Natural killer cell (primary cell): ENCODE data around the gene ULBP3. TPM values are rescaled to one million over a fixed set of nuclear protein-coding genes. Genes with fewer than 3 reads are reported as not detected.

ENCODE experiments used
- ATAC-seq, 3 donors: fragments of 150-1000 bp in 2 of 3; fragments of 200-7000 bp in 1 of 3; cut with Tn5 transposase; 1 replicate in 1 of 3; 2 replicates in 2 of 3; pipeline ENCODE4 v1.10.0; 2021; ENCODE audit warnings: mild to moderate bottlenecking in 2 of 3, moderate library complexity in 2 of 3
- DNase-seq, 2 donors: peaks; one replicate each; pipeline versions ENCODE4 v3.0.0 to v3.0.0-alpha.2; 2013 to 2021; ENCODE audit warnings: mixed read lengths in 1 of 2
- H3K27ac ChIP-seq: one replicate; pipeline ENCODE4 v1.5.1; 2013; ENCODE audit warnings: mild to moderate bottlenecking, low read length
- H3K27me3 ChIP-seq: one replicate; pipeline ENCODE4 v1.6.1; 2013; ENCODE audit warnings: low read length; ENCODE audit not compliant: control insufficient read depth, insufficient read depth
- H3K36me3 ChIP-seq: one replicate; pipeline ENCODE4 v1.6.1; 2013; ENCODE audit warnings: low read length; ENCODE audit not compliant: control insufficient read depth, insufficient read depth
- H3K4me1 ChIP-seq: one replicate; pipeline ENCODE4 v1.6.1; 2013; ENCODE audit warnings: low read length; ENCODE audit not compliant: control insufficient read depth, insufficient read depth
- H3K4me3 ChIP-seq: one replicate; pipeline ENCODE4 v1.5.1; 2013; ENCODE audit warnings: low read length
- H3K9me3 ChIP-seq: one replicate; pipeline ENCODE4 v1.6.1; 2013; ENCODE audit warnings: low read length; ENCODE audit not compliant: control insufficient read depth, insufficient read depth
- H3K27ac Mint-ChIP-seq, 2 donors: one replicate each; pipeline ENCODE4 v1.8.0; 2022; ENCODE audit warnings: mild to moderate bottlenecking in 2 of 2, mixed read lengths in 2 of 2, moderate library complexity in 1 of 2
- H3K27me3 Mint-ChIP-seq, 2 donors: one replicate each; pipeline ENCODE4 v1.8.0; 2022; ENCODE audit warnings: low read depth in 2 of 2, mixed read lengths in 2 of 2
- H3K36me3 Mint-ChIP-seq: one replicate; pipeline ENCODE4 v1.8.0; 2022; ENCODE audit warnings: mixed read lengths
- H3K4me1 Mint-ChIP-seq, 2 donors: one replicate each; pipeline ENCODE4 v1.8.0; 2022; ENCODE audit warnings: mixed read lengths in 2 of 2
- H3K4me3 Mint-ChIP-seq: one replicate; pipeline ENCODE4 v1.8.0; 2022; ENCODE audit warnings: mild to moderate bottlenecking, moderate library complexity, mixed read lengths
- H3K9me3 Mint-ChIP-seq, 2 donors: one replicate each; pipeline ENCODE4 v1.8.0; 2022; ENCODE audit warnings: mixed read lengths in 2 of 2
- WGBS: methylation state at CpG from one replicate; pipeline ENCODE4 v1.1.7; 2013; ENCODE audit warnings: missing lambda C conversion rate; ENCODE audit not compliant: insufficient coverage; 5-methylcytosine and 5-hydroxymethylcytosine counted together
- intact Hi-C: fragments of 100-400 bp; cut with micrococcal nuclease; formaldehyde crosslinking; loops from one replicate; pipeline ENCODE4 v1.14.2; 2022
- total RNA-seq, 4 donors: library from RNA; stranded (reverse); fragments of 120-200 nt in 1 of 4; gene quantifications; one replicate each; pipeline versions ENCODE4 v1.2.3 to v1.2.4, GENCODE V29; 2013 to 2022
- TF ChIP-seq, protein P1 (sequence below): fragments of 200-600 bp; IDR thresholded peaks from one replicate; pipeline ENCODE4 v1.8.0; 2022; ENCODE audit warnings: antibody characterized with exemption

Gene ULBP3
- total RNA-seq, 3 donors from 2014 or later (not counting 1 experiment from before 2014, with no cell fraction given) = 0.64 to 1.5 (median 0.75) TPM

DNA sequence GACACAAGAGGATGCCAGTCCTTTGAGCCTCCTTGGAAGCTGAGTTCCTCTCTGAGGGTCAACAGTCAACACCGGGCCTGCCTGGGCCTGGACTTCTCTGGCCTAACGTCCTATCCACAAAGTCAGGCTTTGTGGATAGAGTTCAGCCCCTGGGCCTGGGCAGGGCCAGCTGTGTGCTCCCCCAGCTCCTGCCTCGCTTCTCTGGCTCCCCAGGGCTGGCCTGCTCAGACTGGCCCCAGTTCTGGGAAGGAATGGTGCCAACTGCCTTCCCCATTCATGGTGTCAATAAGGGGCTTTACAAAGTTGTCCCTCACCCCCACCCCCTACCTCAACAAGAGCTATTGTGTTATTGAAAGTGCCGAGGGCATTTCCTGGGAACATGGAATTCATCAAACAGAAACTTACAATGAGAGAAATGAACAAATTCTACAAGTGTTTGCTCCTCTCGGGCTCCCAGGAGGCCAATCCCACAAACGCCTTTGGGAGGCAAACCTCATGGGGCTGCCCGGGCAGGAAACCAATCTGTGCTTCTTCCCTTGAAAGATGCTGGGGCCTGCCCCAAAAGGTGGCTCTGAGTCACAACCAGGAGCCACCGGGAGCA, 47.4 kb upstream of the ULBP3 start:
- Mint-ChIP-seq H3K9me3 (no peaks in the 10 kb centered on the region), H3K27me3 (peaks cover 0 to 3% of the 10 kb centered on the region in 2 donors), H3K27ac (no peak overlapping the region), H3K4me1 (peaks cover 18 to 19% of the 10 kb centered on the region in 2 donors), H3K36me3 (no peaks in the 10 kb centered on the region), H3K4me3 (no peak overlapping the region)
- Histone ChIP-seq H3K4me1 (peaks cover 10% of the 10 kb centered on the region), H3K4me3 (no peak overlapping the region), H3K27me3 (no peaks in the 10 kb centered on the region), H3K27ac (no peak overlapping the region), H3K9me3 (no peaks in the 10 kb centered on the region), H3K36me3 (no peaks in the 10 kb centered on the region)
- no peak for DNase-seq
- TF ChIP-seq, protein P1, sequence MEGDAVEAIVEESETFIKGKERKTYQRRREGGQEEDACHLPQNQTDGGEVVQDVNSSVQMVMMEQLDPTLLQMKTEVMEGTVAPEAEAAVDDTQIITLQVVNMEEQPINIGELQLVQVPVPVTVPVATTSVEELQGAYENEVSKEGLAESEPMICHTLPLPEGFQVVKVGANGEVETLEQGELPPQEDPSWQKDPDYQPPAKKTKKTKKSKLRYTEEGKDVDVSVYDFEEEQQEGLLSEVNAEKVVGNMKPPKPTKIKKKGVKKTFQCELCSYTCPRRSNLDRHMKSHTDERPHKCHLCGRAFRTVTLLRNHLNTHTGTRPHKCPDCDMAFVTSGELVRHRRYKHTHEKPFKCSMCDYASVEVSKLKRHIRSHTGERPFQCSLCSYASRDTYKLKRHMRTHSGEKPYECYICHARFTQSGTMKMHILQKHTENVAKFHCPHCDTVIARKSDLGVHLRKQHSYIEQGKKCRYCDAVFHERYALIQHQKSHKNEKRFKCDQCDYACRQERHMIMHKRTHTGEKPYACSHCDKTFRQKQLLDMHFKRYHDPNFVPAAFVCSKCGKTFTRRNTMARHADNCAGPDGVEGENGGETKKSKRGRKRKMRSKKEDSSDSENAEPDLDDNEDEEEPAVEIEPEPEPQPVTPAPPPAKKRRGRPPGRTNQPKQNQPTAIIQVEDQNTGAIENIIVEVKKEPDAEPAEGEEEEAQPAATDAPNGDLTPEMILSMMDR = no peak
- intact Hi-C loops = no loop called here
- no peak for ATAC-seq
- 72% methylated on average over 8 of the region's 8 CpGs for WGBS

- H3K4me3 Mint-ChIP-seq = no peak overlapping the region
- H3K27me3 Mint-ChIP-seq = peaks cover 0 to 3% of the 10 kb centered on the region in 2 donors
- Histone ChIP-seq H3K27me3 (no peaks in the 10 kb centered on the region), H3K4me3 (no peak overlapping the region), H3K9me3 (no peaks in the 10 kb centered on the region), H3K36me3 (no peaks in the 10 kb centered on the region), H3K4me1 (peaks cover 10% of the 10 kb centered on the region), H3K27ac (no peak overlapping the region)
- WGBS = 92% methylated on average over 25 of the region's 25 CpGs
- peaks cover 18 to 19% of the 10 kb centered on the region in 2 donors for H3K4me1 Mint-ChIP-seq
- intact Hi-C loops = no loop called here
- TF ChIP-seq, protein P1 = no peak
- no peak overlapping the region for H3K27ac Mint-ChIP-seq
- H3K9me3 Mint-ChIP-seq = no peaks in the 10 kb centered on the region
- no peaks in the 10 kb centered on the region for H3K36me3 Mint-ChIP-seq
- DNase-seq (no peak), ATAC-seq (no peak)
Observed at GRCh38 chr6:150115769-150116168, 46.8 kb upstream of the ULBP3 start.

GRCh38 chr6:150112233-150112632, 43.3 kb upstream of the ULBP3 start:
- intact Hi-C loops = no loop called here
- H3K9me3 Mint-ChIP-seq = no peaks in the 10 kb centered on the region
- H3K36me3 ChIP-seq = no peaks in the 10 kb centered on the region
- no peak overlapping the region for H3K4me3 ChIP-seq
- H3K4me3 Mint-ChIP-seq = no peak overlapping the region
- TF ChIP-seq, protein P1 = no peak
- peaks cover 0 to 3% of the 10 kb centered on the region in 2 donors for H3K27me3 Mint-ChIP-seq
- no peak overlapping the region for H3K27ac ChIP-seq
- H3K36me3 Mint-ChIP-seq = no peaks in the 10 kb centered on the region
- no peak overlapping the region for H3K27ac Mint-ChIP-seq
- no peak for ATAC-seq
- H3K4me1 Mint-ChIP-seq = no peaks in the 10 kb centered on the region
- H3K9me3 ChIP-seq = no peaks in the 10 kb centered on the region
- 87% methylated on average over 6 of the region's 6 CpGs for WGBS
- DNase-seq = no peak
- no peaks in the 10 kb centered on the region for H3K4me1 ChIP-seq
- no peaks in the 10 kb centered on the region for H3K27me3 ChIP-seq

DNA sequence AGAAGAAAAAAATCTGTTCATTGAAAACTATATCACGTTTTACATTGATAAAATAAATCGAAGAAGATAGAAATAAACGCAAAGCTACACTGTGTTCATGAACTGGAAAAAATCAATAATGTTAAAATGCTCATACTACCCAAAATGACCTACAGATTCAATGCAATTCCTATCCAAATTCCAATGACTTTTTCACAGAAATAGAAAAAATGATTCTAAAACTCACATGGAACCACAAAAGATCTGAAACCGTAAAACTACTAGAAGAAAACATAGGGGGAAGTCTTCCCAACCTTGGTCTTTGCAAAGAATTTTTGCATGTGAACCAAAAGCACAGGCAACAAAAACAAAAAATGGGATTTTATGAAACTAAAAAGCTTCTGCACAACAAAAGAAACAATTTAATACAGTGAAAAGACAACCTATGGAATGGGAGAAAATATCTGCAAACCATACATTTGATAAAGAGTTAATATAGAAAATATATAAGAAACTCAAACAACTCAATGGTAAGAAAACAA, 33.9 kb upstream of the ULBP3 start:
- H3K4me3 ChIP-seq = no peak overlapping the region
- no peak for ATAC-seq
- Mint-ChIP-seq H3K4me3 (no peak overlapping the region), H3K36me3 (no peaks in the 10 kb centered on the region), H3K27ac (no peak overlapping the region), H3K4me1 (no peaks in the 10 kb centered on the region), H3K9me3 (no peaks in the 10 kb centered on the region), H3K27me3 (peaks cover 3 to 17% of the 10 kb centered on the region in 2 donors)
- intact Hi-C loops = no loop called here
- H3K4me1 ChIP-seq = no peaks in the 10 kb centered on the region
- DNase-seq = no peak
- H3K27ac ChIP-seq = no peak overlapping the region
- no peaks in the 10 kb centered on the region for H3K9me3 ChIP-seq
- TF ChIP-seq, protein P1 = no peak
- WGBS = 100% methylated on average over 2 of the region's 4 CpGs
- H3K36me3 ChIP-seq = no peaks in the 10 kb centered on the region
- H3K27me3 ChIP-seq = no peaks in the 10 kb centered on the region
